Natural killer cell (primary cell): ENCODE results near the gene STYK1. TPM values are rescaled to one million over a fixed set of nuclear protein-coding genes. Genes with fewer than 3 reads are reported as not detected.

Experiments used
- ATAC-seq, 3 donors: fragments of 150-1000 bp in 2 of 3; fragments of 200-7000 bp in 1 of 3; cut with Tn5 transposase; 1 replicate in 1 of 3; 2 replicates in 2 of 3; pipeline ENCODE4 v1.10.0; 2021; ENCODE audit warnings: mild to moderate bottlenecking in 2 of 3, moderate library complexity in 2 of 3
- DNase-seq, 2 donors: peaks; one replicate each; pipeline versions ENCODE4 v3.0.0 to v3.0.0-alpha.2; 2013 to 2021; ENCODE audit warnings: mixed read lengths in 1 of 2
- H3K27ac ChIP-seq: one replicate; pipeline ENCODE4 v1.5.1; 2013; ENCODE audit warnings: mild to moderate bottlenecking, low read length
- H3K27me3 ChIP-seq: one replicate; pipeline ENCODE4 v1.6.1; 2013; ENCODE audit warnings: low read length; ENCODE audit not compliant: control insufficient read depth, insufficient read depth
- H3K36me3 ChIP-seq: one replicate; pipeline ENCODE4 v1.6.1; 2013; ENCODE audit warnings: low read length; ENCODE audit not compliant: control insufficient read depth, insufficient read depth
- H3K4me1 ChIP-seq: one replicate; pipeline ENCODE4 v1.6.1; 2013; ENCODE audit warnings: low read length; ENCODE audit not compliant: control insufficient read depth, insufficient read depth
- H3K4me3 ChIP-seq: one replicate; pipeline ENCODE4 v1.5.1; 2013; ENCODE audit warnings: low read length
- H3K9me3 ChIP-seq: one replicate; pipeline ENCODE4 v1.6.1; 2013; ENCODE audit warnings: low read length; ENCODE audit not compliant: control insufficient read depth, insufficient read depth
- H3K27ac Mint-ChIP-seq, 2 donors: one replicate each; pipeline ENCODE4 v1.8.0; 2022; ENCODE audit warnings: mild to moderate bottlenecking in 2 of 2, mixed read lengths in 2 of 2, moderate library complexity in 1 of 2
- H3K27me3 Mint-ChIP-seq, 2 donors: one replicate each; pipeline ENCODE4 v1.8.0; 2022; ENCODE audit warnings: low read depth in 2 of 2, mixed read lengths in 2 of 2
- H3K36me3 Mint-ChIP-seq: one replicate; pipeline ENCODE4 v1.8.0; 2022; ENCODE audit warnings: mixed read lengths
- H3K4me1 Mint-ChIP-seq, 2 donors: one replicate each; pipeline ENCODE4 v1.8.0; 2022; ENCODE audit warnings: mixed read lengths in 2 of 2
- H3K4me3 Mint-ChIP-seq: one replicate; pipeline ENCODE4 v1.8.0; 2022; ENCODE audit warnings: mild to moderate bottlenecking, moderate library complexity, mixed read lengths
- H3K9me3 Mint-ChIP-seq, 2 donors: one replicate each; pipeline ENCODE4 v1.8.0; 2022; ENCODE audit warnings: mixed read lengths in 2 of 2
- CTCF ChIP-seq: fragments of 200-600 bp; IDR thresholded peaks from one replicate; pipeline ENCODE4 v1.8.0; 2022; ENCODE audit warnings: antibody characterized with exemption
- WGBS: methylation state at CpG from one replicate; pipeline ENCODE4 v1.1.7; 2013; ENCODE audit warnings: missing lambda C conversion rate; ENCODE audit not compliant: insufficient coverage; 5-methylcytosine and 5-hydroxymethylcytosine counted together
- intact Hi-C: fragments of 100-400 bp; cut with micrococcal nuclease; formaldehyde crosslinking; loops from one replicate; pipeline ENCODE4 v1.14.2; 2022
- total RNA-seq, 4 donors: library from RNA; stranded (reverse); fragments of 120-200 nt in 1 of 4; gene quantifications; one replicate each; pipeline versions ENCODE4 v1.2.3 to v1.2.4, GENCODE V29; 2013 to 2022

STYK1 gene
- total RNA-seq, 3 donors from 2014 or later (not counting 1 experiment from before 2014, with no cell fraction given) = 2.0 to 2.6 (median 2.4) TPM

- intact Hi-C loops = no loop called here
- no peaks in the 10 kb centered on the region for H3K9me3 Mint-ChIP-seq
Observed at GRCh38 chr12:10708862-10709261, 35.0 kb upstream of the STYK1 start.

GRCh38 chr12:10705655-10706054 is 31.8 kb upstream of the STYK1 start:
- Histone ChIP-seq H3K9me3 (no peaks in the 10 kb centered on the region), H3K36me3 (no peaks in the 10 kb centered on the region), H3K4me1 (no peaks in the 10 kb centered on the region), H3K27me3 (no peaks in the 10 kb centered on the region), H3K27ac (no peak overlapping the region), H3K4me3 (no peak overlapping the region)
- no peak overlapping the region for H3K4me3 Mint-ChIP-seq
- no peak overlapping the region for H3K27ac Mint-ChIP-seq
- no peaks in the 10 kb centered on the region for H3K9me3 Mint-ChIP-seq
- peaks cover 8 to 19% of the 10 kb centered on the region in 2 donors for H3K27me3 Mint-ChIP-seq
- 91% methylated on average over 1 of the region's 2 CpGs for WGBS
- peaks cover 0 to 8% of the 10 kb centered on the region in 2 donors for H3K4me1 Mint-ChIP-seq
- H3K36me3 Mint-ChIP-seq = no peaks in the 10 kb centered on the region
- no peak for ATAC-seq
- intact Hi-C loops = no loop called here
- TF ChIP-seq CTCF = no peak
- no peak for DNase-seq

More at GRCh38 chr12:10708862-10709261, 35.0 kb upstream of the STYK1 start:
- Histone ChIP-seq H3K27me3 (no peaks in the 10 kb centered on the region), H3K4me1 (no peaks in the 10 kb centered on the region), H3K27ac (no peak overlapping the region), H3K9me3 (no peaks in the 10 kb centered on the region), H3K36me3 (no peaks in the 10 kb centered on the region), H3K4me3 (no peak overlapping the region)
- Mint-ChIP-seq H3K27ac (no peak overlapping the region), H3K4me3 (no peak overlapping the region), H3K4me1 (no peaks in the 10 kb centered on the region), H3K27me3 (peaks cover 20 to 35% of the 10 kb centered on the region in 2 donors), H3K36me3 (no peaks in the 10 kb centered on the region)
- ATAC-seq (no peak), DNase-seq (no peak)
- TF ChIP-seq CTCF = no peak
- 84% methylated on average over 3 of the region's 4 CpGs for WGBS

GRCh38 chr12:10701843-10702242 is 28.0 kb upstream of the STYK1 start:
- intact Hi-C loops = no loop called here
- peaks cover 0 to 8% of the 10 kb centered on the region in 2 donors for H3K4me1 Mint-ChIP-seq
- 95% methylated on average over 14 of the region's 14 CpGs for WGBS

More at GRCh38 chr12:10701843-10702242, 28.0 kb upstream of the STYK1 start:
- Mint-ChIP-seq H3K36me3 (no peaks in the 10 kb centered on the region), H3K9me3 (no peaks in the 10 kb centered on the region), H3K4me3 (no peak overlapping the region), H3K27me3 (peaks cover 0 to 6% of the 10 kb centered on the region in 2 donors), H3K27ac (peak overlapping the region in 1 of 2 donors; percentile 60)
- H3K9me3 ChIP-seq = no peaks in the 10 kb centered on the region
- DNase-seq (no peak), ATAC-seq (no peak)
- H3K4me1 ChIP-seq = no peaks in the 10 kb centered on the region
- no peak overlapping the region for H3K4me3 ChIP-seq
- H3K36me3 ChIP-seq = peaks cover 2% of the 10 kb centered on the region
- no peak overlapping the region for H3K27ac ChIP-seq
- no peaks in the 10 kb centered on the region for H3K27me3 ChIP-seq
- no peak for TF ChIP-seq CTCF
